ENCODE results near the gene ITPR1. TPM values are rescaled to one million over a fixed set of nuclear protein-coding genes. Genes with fewer than 3 reads are reported as not detected.

Gene ITPR1
- total RNA-seq, 4 donors from 2014 or later: 210 to 261 (median 232) TPM

DNA sequence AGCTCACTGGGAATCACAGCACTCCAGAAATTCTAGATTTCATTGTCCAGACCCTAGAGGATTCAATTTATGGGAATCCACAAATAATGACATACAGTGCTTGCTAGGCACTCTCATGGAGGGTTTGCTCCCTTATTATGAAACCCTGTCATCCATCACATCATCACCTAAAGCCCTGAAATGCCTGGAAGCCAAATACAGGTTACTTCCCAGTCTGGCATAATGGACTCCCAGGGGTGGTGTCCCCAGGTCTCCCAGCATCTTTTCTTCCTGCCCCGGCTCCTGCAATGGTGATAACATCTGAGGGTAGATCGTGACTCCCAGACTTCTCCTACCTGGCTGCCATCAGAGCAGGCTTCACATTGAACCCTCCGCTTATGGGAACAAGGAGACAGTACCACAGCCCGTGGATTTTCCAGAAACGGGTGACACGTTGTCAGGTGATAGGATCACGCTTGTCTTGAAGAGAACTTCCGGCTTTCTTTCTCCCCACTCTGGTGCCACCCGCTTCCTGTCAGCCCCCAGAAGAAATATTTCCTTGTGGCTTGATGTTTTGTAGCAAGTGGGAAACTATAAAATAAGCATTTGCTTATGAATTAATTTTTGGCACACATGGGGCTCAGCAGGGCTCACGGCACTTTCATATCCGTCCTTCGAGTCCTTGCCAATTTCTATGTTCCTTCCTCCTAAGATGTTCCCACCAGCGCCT lies 247.4 kb downstream of the ITPR1 start:
- Histone ChIP-seq H3K9me3 (no peaks in the 10 kb centered on the region), H3K27me3 (no peaks in the 10 kb centered on the region), H3K4me1 (peaks cover 26 to 55% of the 10 kb centered on the region in 2 donors), H3K4me3 (replicated peaks in 1 of 3) (no peak overlapping the region), H3K27ac (peak overlapping the region; percentile 91 to 98 (median 91)), H3K36me3 (no peaks in the 10 kb centered on the region)
- TF ChIP-seq POLR2A (IDR thresholded peaks at IDR 0.05): no peak
- TF ChIP-seq, protein P1, sequence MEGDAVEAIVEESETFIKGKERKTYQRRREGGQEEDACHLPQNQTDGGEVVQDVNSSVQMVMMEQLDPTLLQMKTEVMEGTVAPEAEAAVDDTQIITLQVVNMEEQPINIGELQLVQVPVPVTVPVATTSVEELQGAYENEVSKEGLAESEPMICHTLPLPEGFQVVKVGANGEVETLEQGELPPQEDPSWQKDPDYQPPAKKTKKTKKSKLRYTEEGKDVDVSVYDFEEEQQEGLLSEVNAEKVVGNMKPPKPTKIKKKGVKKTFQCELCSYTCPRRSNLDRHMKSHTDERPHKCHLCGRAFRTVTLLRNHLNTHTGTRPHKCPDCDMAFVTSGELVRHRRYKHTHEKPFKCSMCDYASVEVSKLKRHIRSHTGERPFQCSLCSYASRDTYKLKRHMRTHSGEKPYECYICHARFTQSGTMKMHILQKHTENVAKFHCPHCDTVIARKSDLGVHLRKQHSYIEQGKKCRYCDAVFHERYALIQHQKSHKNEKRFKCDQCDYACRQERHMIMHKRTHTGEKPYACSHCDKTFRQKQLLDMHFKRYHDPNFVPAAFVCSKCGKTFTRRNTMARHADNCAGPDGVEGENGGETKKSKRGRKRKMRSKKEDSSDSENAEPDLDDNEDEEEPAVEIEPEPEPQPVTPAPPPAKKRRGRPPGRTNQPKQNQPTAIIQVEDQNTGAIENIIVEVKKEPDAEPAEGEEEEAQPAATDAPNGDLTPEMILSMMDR (IDR thresholded peaks at IDR 0.05): no peak
- 71 to 72% methylated on average over 13 of the region's 13 CpGs for WGBS, 2 donors
- DNase-seq: no peak
- intact Hi-C loops (cut with DNase I): no loop called here

- no peak for DNase-seq
- WGBS, 2 donors: 63 to 75% methylated on average over 3 of the region's 3 CpGs
- no peak overlapping the region for H3K4me3 ChIP-seq (replicated peaks in 1 of 3)
- H3K27me3 ChIP-seq: no peaks in the 10 kb centered on the region
- TF ChIP-seq, protein P1 (IDR thresholded peaks at IDR 0.05): no peak
- TF ChIP-seq POLR2A (IDR thresholded peaks at IDR 0.05): no peak
- H3K27ac ChIP-seq: peak overlapping the region; percentile 91 to 98 (median 91)
- no peaks in the 10 kb centered on the region for H3K9me3 ChIP-seq
- H3K36me3 ChIP-seq: no peaks in the 10 kb centered on the region
- intact Hi-C loops (cut with DNase I): no loop called here
- peaks cover 25 to 55% of the 10 kb centered on the region in 2 donors for H3K4me1 ChIP-seq
Measured at GRCh38 chr3:4741106-4741403, 247.9 kb downstream of the ITPR1 start.

DNA sequence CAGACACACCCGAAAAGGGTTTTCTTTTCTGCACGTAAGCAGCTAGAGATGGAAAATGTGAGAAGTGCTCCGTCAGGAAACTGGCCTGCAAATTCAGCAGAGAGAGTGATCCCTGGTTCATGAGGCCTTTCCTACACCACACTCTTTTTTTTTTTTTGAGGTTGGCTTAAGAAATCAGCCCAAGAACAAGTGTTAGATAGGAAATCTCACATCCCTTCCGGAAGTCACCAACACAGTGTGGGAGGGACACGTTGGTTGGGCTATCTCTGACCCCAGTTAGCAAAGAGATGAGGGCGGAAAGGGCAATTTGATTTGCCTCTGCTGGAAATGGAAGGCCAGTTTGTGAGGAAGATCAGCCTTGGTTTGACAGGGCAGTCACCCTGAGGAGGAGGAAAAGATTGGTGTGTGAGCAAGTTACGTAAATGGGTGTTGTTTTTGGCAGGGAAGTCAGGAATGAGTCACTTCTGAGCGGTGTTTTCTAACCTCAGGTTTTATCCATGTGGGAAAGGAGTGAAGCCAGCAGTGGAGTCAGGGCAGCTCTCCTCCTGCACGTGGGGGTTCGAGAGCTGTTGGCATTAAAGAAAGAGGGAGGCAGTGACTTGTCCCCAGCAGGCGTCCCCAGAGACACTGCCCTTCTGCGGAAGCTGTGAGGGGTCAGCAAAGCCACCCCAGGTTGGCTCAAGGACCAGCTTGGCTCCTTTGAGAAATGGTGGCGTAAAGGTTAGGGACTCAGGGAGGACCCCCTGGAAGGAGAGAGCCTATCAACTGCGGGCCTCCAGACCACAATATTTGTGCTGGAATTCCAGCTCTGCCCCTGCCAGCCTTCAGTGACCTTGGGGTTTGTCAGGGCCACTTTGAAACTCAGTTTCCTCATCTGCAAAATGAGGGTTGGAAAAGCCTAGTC lies 248.5 kb downstream of the ITPR1 start:
- no peaks in the 10 kb centered on the region for H3K27me3 ChIP-seq
- intact Hi-C loops (cut with DNase I): no loop called here
- peak; percentile 64 to 72 for DNase-seq
- WGBS, 2 donors: 54 to 57% methylated on average over 14 of the region's 14 CpGs
- no peaks in the 10 kb centered on the region for H3K9me3 ChIP-seq
- peak overlapping the region in 1 of 3 donors; percentile 3 for H3K4me3 ChIP-seq (replicated peaks in 1 of 3)
- peaks cover 22 to 50% of the 10 kb centered on the region in 2 donors for H3K4me1 ChIP-seq
- H3K36me3 ChIP-seq: no peaks in the 10 kb centered on the region
- H3K27ac ChIP-seq: peak overlapping the region; percentile 91 to 98 (median 91)
- peak in 1 of 2 donors; percentile 55 for TF ChIP-seq POLR2A (IDR thresholded peaks at IDR 0.05)
- TF ChIP-seq, protein P1 (IDR thresholded peaks at IDR 0.05): no peak

- TF ChIP-seq, protein P1 (IDR thresholded peaks at IDR 0.05): no peak
- no peak for TF ChIP-seq POLR2A (IDR thresholded peaks at IDR 0.05)
- H3K27me3 ChIP-seq: no peaks in the 10 kb centered on the region
- no peaks in the 10 kb centered on the region for H3K36me3 ChIP-seq
- WGBS, 2 donors: 87% methylated on average over 5 of the region's 5 CpGs
- H3K4me1 ChIP-seq: peaks cover 21 to 43% of the 10 kb centered on the region in 2 donors
- no peak for DNase-seq
- no peaks in the 10 kb centered on the region for H3K9me3 ChIP-seq
- H3K4me3 ChIP-seq (replicated peaks in 1 of 3): no peak overlapping the region
- intact Hi-C loops (cut with DNase I): no loop called here
- peak overlapping the region; percentile 91 to 98 (median 91) for H3K27ac ChIP-seq
Measured at GRCh38 chr3:4742359-4742758, 249.2 kb downstream of the ITPR1 start.

DNA sequence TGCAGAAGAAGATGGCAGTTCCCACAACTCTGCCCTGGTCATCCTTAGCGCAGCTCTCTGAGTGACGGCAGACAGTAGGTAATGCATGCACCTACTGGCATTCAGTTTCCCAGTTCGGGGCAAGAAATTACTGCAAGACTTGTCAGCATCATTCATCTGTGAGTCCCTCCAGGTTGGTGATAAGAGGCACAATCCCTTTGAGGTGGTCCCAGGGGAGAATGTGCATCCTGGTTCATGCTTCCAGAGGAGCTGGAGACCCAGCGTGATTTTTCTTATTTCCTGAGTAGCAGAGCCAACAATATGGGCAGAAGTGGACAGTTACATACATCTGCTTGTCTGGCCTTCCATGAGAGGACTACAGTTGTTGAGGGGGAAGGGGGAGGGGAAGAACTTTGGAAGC lies 250.2 kb downstream of the ITPR1 start:
- Histone ChIP-seq H3K4me3 (replicated peaks in 1 of 3) (no peak overlapping the region), H3K27ac (peak overlapping the region in 2 of 3 donors; percentile 91 to 98), H3K4me1 (peaks cover 19 to 44% of the 10 kb centered on the region in 2 donors), H3K27me3 (no peaks in the 10 kb centered on the region), H3K9me3 (no peaks in the 10 kb centered on the region), H3K36me3 (no peaks in the 10 kb centered on the region)
- DNase-seq: no peak
- 95 to 96% methylated on average over 4 of the region's 4 CpGs for WGBS, 2 donors
- TF ChIP-seq, protein P1 (IDR thresholded peaks at IDR 0.05): no peak
- TF ChIP-seq POLR2A (IDR thresholded peaks at IDR 0.05): no peak
- intact Hi-C loops (cut with DNase I): no loop called here

Measured in thyroid gland (tissue), 4 donors.